ENCODE data around the gene IL17B.

Gene IL17B

DNA sequence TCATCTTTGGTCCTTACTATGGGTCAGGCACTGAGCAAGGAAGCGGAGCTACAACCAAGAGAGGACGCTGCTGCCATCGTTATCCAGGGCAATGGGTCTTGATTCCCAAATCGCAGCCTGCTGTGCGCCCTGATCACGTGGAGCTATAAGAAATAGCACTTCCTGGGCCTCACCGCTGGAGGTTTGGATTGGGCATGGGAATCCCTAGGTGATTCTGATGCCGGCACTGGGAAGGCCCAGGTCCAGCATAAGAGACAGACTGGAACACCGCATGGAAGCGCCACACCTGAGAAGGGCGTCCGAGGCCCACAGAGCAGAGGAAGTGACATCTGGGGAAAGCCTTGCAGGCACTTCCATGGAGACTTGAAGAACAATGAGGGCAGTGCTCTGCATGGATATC is 3.0 kb downstream of the IL17B start:
- DNase-seq: no peak

DNA sequence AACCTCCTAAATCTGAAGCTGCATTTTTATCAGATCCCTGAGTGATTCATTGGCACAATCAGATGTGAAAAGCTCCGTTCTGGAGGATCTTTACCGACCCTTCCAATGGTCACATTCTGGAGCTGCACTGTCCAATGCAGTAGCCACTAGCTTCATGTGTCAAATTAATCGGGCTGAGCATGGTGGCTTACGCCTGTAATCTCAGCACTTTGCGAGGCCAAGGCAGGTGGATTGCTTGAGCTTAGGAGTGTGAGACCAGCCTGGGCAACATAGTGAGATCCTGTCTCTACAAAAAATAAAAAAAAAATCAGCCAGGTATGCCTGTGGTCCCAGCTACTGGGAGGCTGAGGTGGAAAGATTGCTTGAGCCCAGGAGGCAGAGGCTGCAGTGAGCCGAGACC is 3.7 kb downstream of the IL17B start:
- DNase-seq: no peak

DNA sequence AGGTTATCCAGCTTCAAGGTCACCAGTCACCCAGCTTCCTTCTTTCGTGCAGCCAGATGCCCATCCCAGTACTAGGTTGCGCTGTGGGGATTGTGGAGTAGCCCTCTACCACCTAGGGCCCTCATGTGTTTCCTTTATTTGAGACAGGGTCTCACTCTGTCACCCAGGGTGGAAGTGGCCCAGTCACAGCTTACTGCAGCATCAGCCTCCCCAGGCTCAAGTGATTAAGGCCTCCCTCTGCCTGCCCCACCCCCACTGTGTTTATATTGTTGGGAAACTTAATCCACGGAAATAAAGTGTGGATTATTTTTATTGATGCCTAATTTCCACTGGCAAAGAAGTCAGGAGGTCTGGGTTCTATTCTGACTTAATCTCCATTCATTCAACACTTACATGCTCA is 4.3 kb downstream of the IL17B start:
- no peak for DNase-seq

DNA sequence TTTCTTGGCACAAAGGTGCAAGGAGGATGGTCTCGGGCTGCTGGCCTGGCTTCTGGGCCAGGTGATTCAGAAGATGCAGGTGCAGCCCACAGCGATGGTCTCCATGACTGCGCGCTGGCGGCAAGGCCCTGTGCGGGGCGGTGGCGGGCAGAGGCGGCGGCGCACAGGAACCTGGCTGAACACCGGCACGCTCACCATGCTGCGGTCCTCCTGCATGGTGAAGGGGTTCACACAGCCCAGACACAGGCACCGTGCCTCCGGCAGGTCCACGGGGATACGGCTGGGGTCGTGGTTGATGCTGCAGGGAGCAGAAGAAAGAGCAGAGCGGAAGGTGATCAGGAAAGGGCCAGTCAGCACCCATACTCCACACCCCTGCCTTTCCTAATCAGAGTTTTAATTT is 4.8 kb downstream of the IL17B start:
- DNase-seq: no peak

DNA sequence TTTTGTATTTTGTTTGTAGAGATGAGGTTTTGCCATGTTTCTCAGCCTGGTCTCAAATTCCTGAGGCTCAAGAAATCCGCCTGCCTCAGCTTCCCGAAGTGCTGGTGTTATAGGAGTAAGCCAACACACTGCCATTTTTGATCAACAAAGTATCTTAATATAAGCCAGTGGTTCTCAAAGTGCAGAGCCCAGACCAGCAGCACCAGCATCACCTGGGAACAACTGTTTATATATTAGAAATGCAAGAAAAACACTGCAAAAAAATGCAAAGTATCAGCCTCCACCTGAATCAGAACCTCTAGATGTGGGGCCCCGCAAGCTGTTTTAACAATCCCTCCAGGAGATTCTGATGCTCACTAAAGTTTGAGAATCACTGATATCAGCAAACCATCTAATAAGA is 6.2 kb downstream of the IL17B start:
- no peak for DNase-seq

DNA sequence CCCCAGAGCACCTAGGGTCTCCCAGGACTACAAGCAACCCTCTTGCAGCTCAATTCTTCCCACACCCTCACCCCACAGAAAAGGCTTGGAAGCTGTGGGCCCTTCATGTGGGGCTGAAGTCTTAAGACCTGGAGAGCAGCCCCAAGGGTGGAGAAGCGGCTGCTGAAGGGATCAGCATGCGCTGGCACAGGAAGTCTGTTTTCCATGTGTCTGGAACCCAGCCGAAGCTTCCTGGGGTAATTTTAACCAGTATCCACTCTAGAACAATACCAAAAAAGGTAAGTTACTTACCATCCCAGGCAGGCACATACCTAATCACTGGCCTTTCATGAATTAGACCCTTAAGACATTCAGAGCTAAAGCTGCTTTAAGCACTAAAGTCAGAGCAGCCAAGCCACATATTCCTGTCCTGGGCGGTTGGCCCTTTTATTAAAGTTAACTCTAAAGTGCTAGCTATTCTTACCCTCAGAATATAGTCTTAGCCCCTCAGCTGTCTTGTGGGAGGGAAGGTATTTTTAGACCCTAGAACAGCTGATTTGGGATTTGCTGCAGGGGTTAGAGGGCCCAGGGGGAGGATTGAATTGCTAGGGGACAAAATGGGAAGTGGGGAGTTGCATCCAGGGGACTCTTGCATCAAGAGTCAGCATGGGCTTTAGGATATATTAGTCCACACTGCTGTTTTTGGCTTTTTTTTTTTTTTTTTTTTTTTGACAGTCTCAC is 6.9 kb downstream of the IL17B start:
- DNase-seq: no peak

DNA sequence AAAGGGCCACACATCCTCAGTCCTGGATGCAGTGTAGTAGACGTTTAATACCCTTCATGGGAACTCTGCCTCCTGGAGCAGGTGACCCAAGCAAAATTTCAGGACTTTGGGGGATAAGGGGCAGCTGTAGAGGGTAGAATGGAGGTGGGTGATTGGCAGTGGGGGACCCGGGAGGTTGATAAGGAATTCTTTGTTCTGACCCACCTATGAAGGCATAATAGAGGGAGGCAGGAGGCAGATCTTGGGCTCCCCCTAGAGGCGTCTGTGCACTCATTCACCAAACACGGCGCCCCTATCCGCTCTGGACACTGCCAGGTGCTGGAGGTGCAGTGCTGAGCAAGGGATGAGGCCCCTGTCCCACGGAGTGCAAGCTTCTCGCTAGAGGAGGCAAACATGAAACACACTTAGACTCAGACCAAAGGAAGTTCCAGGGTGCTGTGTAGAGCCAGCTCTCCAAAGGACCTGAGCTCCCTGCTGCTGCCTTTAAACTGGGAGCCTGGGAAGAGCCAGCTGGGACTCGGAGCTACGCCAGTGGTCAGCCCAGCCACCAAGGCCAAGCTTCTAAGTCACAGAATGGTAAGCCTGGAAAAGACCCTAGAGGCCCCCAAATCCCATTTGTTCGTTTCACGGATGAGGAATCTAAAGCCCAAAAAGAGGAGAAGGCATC is 7.7 kb downstream of the IL17B start:
- peak; percentile 69 to 75 for DNase-seq

DNA sequence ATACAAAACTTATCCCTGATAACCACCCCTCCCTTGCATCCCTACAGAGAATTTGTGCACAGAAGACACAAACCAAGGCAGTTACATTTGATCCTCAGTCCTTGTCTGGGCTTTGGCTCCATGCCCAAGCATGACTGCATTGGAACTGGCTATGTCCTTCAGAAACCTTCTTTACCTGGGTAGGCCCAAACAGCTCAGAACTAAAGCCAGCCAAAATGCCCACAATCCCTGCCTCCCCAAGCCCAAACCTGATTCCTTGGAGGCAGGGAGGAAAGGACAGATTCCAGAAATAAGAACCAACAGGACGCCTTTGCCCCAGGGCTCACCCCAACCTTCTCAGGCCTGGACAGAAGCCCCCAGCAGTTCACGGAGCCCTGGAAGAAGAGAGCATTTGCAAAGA is 8.2 kb downstream of the IL17B start:
- DNase-seq: no peak

DNA sequence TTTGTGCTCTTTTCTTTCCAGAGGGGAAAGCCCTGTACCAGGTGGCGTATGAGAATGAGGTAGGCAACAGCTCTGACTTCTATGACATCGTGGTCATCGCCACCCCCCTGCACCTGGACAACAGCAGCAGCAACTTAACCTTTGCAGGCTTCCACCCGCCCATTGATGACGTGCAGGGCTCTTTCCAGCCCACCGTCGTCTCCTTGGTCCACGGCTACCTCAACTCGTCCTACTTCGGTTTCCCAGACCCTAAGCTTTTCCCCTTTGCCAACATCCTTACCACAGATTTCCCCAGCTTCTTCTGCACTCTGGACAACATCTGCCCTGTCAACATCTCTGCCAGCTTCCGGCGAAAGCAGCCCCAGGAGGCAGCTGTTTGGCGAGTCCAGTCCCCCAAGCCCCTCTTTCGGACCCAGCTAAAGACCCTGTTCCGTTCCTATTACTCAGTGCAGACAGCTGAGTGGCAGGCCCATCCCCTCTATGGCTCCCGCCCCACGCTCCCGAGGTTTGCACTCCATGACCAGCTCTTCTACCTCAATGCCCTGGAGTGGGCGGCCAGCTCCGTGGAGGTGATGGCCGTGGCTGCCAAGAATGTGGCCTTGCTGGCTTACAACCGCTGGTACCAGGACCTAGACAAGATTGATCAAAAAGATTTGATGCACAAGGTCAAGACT is 11.0 kb downstream of the IL17B start:
- no peak for DNase-seq

DNA sequence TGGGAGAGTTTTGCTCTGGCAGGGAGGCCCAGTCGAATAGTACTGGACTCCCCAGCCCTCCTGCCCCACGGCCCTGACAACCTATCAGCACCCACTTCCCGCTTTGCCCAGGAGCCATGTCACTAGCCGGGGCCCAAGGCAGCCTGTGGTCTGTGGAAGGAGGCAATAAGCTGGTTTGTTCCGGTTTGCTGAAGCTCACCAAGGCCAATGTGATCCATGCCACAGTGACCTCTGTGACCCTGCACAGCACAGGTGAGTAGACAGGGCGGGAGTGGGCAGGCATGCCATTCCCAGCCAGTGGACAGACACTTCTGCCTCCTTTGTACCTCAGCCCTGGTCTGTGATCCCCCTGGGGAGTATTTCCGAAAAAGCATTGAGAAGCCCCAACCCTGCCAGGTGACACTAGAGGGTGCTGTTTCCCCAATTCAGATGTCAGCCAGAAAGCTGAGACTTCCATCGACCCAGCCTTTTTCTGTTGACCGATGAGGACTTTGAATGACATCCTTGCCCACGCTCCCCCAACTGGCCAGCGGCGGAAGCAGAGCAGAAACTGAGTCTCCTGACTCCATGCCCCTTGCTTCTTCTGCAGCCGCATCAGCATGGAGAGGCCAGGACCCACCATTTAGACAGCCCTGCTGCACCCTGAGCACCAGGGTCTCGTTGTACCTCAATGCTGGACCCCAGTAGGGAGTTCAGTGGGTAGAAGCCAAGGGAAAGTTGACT is 11.7 kb downstream of the IL17B start:
- peak; percentile 62 to 66 for DNase-seq

DNA sequence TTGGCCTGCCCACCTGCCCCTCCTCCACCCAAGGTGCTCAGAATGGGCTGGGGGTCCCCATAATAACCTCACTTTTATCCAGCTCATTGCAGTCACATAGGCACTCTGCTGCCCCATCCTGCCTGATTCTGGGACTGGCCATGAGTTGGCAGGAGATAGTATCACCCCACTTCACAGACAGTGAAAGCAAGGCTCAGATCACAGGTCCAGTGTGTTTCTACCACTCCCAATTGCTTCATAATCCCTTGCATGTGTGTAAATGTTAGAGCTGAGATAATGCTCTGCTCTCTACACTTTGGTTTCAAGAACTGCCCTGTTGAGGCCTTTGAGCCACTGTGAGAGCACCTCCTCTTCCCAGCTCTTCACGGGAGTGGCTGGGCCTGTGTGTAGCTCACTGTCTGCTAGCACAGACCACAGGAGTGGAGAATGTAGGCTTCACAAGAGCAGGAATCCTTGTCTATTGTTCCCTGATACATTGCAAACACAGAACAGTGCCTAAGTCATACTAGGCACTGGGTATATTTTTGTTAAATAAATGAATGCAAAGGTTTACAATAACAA is 12.8 kb downstream of the IL17B start:
- DNase-seq: no peak

DNA sequence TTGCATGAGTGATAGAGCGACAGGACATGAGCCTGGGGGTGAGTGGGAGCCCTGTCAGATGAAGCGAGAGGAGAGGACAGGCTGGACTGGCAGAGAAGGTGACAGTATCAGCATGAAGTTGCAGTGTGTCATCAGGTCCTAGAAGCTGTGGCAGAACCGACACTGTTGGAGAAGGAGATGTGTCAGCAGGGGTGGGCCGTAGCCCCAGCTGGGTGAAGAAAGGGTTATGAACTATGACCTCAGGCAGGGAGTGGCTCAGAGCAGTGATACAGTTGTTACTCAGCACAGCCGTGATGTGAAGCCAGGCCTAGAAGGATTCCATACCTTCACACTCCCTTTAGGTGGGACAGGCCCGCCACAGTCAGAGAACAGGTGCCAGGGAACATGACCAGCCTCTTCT is 13.7 kb downstream of the IL17B start:
- no peak for DNase-seq

DNA sequence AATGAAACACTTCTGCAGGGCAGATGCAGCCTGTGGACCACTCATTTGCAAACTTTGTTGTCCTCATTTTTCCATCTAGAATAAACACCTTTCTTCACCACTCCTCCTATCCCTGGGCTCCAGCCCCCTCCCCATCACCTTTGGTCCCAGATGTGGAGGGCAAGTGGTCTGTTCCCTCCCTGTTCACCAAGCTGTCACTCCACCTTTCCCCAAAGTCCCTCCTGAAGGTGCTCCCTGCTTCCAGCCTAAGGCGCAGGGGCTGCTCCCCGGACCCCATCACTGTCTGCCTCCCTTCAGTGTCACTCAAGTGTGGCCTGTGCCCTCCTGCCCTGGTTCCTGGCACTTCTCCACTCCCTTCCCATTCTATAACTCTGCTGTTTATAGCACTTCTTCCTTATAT is 14.4 kb downstream of the IL17B start:
- DNase-seq: no peak

DNA sequence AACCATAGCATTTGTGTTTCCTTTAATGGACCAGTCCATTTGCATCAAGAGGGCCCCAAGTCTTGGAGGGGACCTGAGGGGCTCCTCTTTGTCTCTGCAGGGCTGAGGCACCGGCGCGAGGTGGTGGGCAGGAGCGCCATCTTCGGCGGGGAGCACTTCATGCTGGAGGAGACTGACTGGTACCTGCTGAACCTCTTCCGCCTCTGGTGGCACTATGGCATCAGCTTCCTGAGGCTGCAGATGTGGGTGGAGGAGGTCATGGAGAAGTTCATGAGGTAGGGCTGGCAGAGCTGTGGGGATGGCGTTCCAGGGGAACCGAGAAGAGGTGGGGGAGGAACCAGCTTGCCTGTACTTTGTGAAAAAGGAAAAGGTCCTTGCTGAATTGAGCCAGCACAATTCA is 15.2 kb downstream of the IL17B start:
- DNase-seq: no peak

DNA sequence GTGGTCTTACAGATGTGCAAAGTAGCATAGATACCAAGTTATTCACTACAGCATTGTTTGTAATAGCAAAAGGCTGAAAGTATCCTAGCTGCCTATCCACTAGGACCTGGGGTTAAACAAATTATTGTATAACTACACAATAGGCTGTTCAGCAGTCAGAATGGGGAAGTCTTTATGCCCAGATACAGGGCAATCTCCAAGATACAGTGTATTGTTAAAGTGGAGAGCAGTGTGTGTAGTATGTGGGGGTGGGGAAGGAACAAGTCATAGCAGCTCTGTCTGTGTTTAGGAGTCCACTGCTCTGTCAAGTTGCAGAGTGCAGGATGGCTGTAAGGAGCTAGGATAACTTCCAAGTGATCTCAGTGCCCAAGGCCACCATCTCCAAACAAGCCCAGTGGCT is 15.7 kb downstream of the IL17B start:
- no peak for DNase-seq

DNA sequence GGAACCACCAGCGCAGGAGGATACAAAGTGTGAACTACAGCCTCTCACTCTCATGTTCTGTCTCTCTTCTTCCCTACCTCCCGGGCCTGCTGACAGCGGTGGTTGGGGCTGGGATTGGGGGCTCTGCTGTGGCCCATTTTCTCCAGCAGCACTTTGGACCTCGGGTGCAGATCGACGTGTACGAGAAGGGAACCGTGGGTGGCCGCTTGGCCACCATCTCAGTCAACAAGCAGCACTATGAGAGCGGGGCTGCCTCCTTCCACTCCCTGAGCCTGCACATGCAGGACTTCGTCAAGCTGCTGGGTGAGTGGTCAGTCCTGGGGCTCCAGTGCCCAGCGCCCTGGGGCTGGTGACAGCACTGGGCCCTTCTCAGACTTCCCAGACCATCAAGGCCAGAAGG is 16.6 kb downstream of the IL17B start:
- no peak for DNase-seq

DNA sequence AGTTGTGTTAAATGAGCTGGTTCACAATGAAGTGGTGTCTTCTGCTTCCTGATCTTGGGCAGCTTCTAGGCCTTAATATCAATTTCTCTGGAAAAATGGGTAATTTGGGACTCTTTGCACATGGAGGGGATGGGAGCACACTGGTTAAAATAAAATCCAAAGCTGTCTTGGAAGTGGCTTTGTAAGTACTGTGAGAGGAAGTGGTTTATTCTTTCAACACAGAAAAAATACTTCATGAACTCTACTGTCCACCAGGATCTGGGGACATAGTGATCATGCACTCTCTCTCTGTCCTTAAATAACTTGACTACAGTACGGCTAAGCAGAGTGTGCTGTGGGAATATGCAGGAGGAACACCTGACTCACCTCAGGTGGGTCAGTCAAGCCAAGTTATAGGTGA is 18.8 kb downstream of the IL17B start:
- no peak for DNase-seq

DNA sequence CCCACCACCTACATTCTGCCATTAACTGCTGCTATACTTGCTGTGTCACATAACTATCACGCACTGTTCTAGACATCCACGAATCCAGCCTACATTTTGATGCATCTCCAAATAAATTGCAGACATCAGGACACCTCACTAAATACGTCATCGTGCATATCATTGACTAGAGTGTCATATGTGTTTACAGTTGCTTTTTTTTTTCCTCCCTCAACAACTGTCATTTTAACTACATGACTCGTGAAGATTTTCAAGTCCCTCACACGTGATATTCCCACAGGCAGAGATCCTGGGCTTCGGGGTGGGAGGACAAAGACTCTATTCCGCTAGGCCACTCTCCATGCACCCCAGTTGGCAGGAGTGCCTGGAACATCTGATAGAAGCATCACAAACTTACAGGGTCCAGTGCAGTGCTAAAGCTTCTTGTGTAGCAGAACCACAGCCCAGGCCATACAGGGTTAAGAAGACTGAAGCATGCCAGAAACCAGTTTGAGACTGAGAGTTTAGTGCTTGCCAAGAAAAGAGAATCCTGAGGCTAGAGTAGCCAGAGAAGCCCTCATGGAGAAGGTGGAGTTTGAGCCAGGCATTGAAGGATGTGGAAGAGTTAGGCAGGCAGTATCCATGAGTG is 20.1 kb downstream of the IL17B start:
- DNase-seq: no peak

DNA sequence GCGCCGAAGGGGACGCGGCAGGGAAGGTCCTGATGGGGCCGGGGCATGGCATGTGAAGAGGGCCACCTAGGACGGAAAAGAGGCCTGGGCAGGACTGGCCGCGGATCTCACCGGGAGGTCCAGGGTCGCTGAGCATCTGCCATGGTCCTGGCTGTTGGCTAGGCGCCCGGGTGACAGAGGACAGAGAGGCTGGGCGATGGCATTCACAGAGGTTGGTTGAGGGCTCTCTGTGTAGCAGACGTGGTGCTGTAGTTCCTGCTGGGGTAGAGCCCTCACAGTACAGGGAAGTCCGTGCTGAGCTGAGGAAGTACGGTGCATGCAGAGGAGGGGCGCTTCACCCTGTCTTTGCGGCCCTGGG is 20.8 kb downstream of the IL17B start:
- DNase-seq: peak; percentile 27 to 34

DNA sequence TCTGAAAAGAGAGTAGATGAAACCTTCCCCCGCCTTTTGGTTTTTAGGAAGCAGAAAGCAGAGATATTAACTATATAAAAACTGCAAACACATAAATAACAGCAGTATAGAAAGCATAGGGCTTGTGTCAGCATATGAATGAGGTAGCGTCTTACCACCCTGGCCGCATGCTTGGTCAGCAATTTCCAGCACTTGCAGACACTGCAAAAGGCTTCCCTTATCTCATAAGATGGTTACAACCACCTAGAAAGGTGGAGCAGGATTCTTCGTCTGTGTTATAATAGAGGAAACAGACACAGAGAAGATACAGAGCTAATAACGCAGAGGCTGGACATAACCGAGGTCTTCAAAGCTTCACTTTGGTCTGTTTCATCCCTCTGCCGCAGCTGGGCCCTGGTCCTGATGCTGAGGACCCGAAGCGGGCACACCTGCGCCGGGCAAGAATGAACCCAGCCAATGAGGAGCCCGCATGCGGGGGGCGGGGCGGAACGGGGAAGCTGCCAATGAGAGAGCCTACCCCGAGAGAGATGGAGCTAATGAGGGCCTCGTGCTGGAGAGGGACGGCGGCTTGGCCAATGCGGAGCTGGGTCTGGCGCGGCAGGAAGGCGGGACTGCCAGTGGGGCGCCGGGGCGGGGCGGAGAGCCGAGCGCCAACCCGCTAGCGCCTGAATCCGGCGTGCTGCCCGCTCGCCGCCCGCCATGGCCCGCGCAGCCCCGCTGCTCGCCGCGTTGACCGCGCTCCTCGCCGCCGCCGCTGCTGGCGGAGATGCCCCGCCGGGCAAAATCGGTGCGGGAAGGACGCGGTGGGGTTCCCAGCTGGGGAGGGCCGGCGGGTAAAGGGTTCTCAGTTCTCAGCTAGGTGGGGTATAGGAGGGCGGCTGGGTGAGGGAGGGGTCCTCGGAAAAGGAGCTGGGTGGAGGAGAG is 21.5 kb downstream of the IL17B start, which contains the start of gene PCYOX1L:
Gene PCYOX1L (plus strand): TSS at position 677 of the 924 bp plus-strand sequence. CDS start 23 bp downstream, at position 700.
- peak; percentile 99 for DNase-seq

DNA sequence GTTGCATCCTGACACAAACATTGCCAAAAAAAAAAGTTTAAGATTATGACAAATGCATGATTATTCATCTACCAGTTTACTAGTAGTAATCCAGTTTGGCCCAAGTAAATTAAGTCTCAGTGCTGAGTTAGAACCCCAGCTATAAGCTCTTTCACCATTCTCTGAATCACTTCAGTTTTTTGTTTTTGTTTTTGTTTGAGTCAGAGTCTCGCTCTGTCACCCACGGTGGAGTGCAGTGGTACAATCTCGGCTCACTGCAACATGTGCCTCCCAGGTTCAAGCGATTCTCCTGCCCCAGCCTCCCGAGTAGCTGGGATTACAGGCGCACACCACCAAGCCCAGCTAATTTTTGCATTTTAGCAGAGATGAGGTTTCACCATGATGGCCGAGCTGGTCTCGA is 22.7 kb downstream of the IL17B start:
- DNase-seq: no peak

DNA sequence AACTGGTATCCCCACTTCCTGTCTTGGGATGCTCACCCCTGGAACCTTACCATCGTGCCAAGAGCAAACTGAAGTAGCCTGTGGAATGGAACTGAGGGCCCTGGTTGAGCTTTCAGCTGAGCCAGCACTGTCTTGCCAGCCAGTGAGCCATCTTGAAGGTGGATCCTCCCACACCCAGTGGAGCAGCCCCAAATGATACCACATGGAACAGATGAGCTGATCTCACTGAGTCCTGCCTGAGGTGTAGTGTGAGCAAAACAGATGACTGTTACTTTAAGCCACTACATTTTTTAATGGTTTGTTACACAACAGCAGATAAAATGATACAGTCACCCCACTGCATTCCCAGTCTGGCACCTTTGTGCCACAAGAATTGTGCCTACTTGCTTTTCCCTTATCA is 23.4 kb downstream of the IL17B start:
- DNase-seq: no peak

All from stimulated activated CD4-positive, alpha-beta T cell treated with anti-CD3 and anti-CD28 coated beads, Interleukin-2, amount 100 ng/mL, for 24 hours (primary cell).